HG03280 (cell line): ENCODE results near the gene SLC13A2.
A peak's percentile ranks its signal among the peaks of the same experiment; 100 is the strongest.

Source experiments
- ATAC-seq: cut with Tn5 transposase; IDR thresholded peaks from one replicate; pipeline ENCODE4 v1.9.1; 2021; ENCODE audit warnings: mild to moderate bottlenecking, moderate library complexity; ENCODE audit not compliant: unreplicated experiment

SLC13A2 gene

GRCh38 chr17:28470914-28471366 is 2.5 kb upstream of the SLC13A2 start:
- no peak for ATAC-seq

DNA sequence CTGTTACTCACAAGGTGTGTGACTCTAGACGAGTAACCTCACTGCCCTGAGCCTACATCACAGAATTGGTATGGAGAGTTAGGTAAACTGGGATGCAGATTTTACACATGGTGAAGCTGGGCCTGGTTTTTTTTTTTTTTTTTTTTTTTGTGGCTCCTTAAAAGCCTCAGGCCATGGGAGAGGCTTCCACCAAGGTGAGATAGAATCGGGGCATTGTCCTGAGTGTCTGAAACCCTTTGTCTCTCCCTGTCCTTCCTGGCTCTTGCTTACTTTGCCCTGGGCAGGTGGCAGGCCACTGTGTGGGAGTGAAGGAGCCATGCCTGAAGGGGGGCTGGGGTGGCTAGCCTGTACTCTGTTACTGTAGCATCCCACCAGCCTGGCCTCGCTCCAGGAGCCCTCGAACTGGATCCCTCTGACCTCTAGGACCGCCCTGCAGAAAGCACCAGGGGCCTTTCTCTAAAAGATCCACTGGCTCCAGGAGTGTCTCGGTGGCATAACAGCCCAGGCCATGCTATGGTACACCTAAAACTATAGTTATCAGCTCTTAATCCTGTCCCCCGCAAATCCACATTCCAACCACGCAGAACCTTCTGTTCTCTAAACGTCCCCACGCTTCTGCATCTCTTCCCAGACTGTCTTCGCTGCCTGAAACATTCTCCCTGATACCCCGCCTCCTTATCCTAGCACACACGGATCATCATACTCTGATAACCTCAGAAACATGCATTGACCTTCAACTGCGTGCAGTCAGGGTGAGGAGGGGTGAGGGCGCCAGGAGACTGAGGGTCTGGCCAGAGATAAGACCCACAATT is 1.7 kb upstream of the SLC13A2 start:
- no peak for ATAC-seq

DNA sequence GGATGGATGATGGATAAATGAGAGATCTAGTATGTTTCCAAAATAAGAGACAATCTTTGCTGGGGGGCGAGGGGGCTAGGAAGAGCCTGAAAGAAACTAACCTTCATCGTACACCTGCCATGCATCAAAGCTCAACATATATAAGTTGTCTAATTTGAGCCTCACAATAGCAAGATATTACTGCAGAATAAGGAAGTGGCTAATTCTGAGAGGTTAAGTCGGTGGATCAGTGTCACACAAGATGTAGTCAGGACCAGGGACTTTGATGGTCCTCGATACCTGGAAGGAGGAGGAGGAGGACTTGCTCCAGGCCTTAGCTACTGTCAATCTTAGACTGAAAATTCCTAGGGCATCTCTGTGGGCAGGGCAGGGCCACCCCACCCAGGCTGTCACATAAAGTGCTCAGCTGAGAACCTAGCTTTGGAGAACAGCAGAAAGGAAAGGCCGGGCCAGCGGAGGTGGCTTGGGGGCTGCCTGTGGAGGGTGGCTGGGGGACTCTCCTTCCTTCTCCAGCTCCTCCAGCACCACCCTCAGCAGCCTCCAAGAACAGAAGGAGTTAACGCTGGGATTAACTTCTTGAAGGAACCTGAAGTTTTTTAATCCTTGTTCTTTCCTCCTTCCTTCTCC is 460 bp upstream of the SLC13A2 start:
- no peak for ATAC-seq

DNA sequence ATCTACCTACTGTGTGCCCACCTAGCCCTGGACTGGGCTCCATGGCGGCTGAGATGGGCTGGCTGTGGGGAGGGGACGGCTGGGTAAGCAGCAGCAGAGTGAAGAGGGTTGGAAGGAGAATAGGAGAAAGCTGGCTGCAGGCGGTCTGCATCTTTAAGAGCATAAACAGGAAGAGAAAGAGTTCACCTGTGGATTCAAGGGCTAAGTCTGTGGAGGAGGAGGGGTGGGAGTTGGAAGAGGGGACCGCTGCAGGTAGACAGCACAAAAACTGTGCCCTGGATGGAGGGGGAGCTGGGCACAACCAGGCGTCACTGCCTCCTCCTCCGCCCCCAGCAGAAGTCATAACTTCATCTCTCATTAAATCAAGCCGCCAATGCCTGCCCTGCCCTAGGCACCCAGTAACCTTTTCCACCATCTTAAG is 677 bp downstream of the SLC13A2 start:
- no peak for ATAC-seq

DNA sequence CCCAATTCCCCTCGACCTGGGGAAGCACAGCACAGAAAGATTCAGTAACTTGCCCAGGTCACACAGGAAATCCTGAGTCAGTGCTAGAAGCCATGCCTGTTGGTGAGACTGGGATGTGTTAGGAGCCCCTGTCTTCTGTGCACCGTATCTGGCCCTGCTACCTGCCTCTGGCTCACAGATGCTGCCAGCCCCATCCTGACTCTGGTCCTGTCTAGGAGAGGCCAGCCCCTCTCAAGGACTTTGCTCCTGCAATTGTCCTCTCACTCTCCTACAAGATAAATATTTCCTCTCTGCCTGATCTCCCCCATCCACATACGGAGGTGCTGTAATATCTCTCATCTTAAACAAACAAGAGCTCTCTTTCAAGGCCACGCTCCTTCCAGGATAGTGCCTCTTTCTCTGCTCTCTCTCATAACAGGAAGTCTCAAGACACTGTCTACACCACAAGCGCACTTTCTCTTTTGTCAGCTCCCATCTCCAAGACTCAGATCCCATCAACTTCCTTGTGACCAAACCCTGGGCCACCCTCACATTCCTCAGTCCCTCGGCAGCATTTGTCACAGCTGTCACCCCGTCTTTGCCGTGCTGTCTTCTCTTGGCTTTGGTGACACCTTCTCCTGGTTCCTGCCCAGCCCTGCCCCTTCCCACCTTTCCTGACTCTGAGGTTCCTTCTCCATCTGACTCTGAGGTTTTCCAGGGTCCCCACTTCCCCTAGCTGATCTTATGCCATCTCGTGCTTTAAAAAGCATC is 1.9 kb downstream of the SLC13A2 start:
- no peak for ATAC-seq

- no peak for ATAC-seq
Observed at GRCh38 chr17:28476076-28476865, 2.8 kb downstream of the SLC13A2 start.

GRCh38 chr17:28477928-28478327 is 4.5 kb downstream of the SLC13A2 start:
- no peak for ATAC-seq

GRCh38 chr17:28478712-28479615 is 5.5 kb downstream of the SLC13A2 start:
- no peak for ATAC-seq

- no peak for ATAC-seq
Observed at GRCh38 chr17:28480278-28480677, 6.8 kb downstream of the SLC13A2 start.

- ATAC-seq: no peak
Observed at GRCh38 chr17:28480799-28481571, 7.5 kb downstream of the SLC13A2 start.

DNA sequence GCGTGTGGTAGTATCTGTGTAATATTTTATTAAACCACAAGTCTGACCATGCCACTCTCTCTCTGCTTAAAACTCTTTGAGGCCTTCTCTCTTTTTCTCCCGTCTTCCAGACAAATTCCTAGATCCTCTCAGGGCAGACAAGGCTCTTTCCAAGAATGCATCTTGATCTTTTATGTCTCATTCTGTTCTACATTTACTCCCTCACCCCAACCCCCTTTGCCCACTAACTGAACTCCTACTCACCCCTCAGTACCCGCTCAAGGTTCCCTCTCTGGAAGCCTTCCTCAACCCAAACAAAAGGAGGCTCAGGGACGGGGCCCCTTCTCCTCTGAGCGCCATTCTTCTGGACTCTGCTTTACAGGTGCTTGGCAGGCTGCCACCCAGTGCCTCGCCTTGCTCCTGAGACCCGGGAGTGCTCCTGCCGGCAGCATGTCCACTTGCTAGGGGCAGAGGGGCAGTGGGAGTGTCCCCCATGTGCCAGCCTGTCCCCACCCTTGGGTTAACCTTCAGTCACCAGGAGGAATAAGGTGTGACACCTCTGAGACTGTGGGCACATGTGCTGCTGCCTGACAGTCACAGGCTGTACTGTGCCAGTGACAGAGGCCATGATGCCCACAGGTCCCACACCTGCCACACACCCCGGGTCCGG is 9.2 kb downstream of the SLC13A2 start:
- ATAC-seq: no peak

DNA sequence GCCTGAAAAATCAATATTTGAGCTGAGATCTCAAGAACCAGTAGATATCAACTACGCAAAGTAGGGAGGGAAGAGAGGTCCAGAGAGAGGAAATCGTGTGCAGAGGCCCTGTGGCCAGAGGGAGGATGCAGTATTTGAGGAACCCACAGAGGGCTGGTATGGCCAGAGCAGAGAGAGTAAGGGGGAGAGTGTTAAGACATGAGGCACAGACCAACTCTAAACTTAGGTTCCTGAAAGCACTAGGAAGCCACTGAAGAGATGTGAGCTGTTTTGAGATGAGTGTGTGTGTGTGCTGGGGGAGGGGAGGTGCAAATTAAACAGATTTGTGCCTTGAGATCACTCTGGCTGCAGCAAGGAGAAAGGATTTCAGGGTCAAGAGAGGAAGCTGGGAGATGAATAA is 10.9 kb downstream of the SLC13A2 start:
- peak; percentile 78 for ATAC-seq

DNA sequence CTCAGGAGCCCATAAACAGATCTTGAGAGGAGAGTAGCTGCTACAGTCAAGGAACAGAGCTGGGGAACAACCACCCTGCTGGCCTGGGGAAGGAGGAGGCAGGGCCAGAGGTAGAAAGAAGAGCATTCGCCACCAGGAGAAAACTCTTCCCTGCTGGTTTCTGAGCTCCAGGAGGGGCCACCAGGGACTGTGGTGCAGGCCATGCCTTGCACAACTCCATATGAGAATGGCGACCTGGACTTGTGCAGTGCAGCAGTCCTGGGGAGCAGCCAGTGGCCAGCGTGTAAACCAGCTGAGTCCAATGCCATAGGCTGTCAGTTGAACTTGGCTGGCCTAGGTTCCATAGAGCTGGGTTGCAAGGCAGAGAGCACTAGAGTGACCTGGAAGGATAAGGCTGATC is 11.6 kb downstream of the SLC13A2 start:
- no peak for ATAC-seq

- ATAC-seq: no peak
Observed at GRCh38 chr17:28487881-28488532, 14.6 kb downstream of the SLC13A2 start.

DNA sequence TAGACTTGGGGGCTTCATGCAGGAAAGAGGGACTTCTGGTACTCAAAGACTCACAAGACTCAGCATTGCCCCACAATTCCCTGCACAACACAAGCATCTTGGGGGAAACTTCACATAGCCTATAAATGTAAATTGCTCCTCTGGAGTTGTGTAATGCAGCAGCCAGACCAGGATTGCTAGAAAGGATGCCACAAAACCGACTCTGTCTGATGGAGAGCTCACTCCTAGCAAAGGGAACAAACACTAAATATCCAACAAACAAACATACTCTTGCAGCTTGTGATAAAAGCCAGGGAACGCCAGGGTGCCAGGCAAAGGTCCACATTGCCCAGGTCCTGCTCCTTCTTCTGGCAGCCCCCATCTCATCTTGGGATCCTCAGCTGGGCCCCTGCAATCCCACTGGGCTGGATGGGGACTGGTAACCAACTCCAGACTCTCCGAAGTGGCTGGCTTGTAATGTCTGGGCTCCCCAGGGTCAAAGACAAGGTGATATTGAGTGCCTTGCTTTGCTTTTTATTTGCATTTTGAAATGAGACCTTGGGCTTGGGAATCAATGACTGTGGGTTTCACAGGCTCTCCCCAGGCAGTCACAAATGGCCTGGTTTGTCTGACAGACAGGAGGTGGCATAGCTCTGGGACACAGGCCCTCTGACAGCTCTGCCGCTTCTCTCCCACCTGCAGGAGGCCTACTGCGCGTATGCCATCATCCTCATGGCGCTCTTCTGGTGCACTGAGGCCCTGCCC is 15.3 kb downstream of the SLC13A2 start:
- no peak for ATAC-seq

- no peak for ATAC-seq
Observed at GRCh38 chr17:28491286-28491685, 17.8 kb downstream of the SLC13A2 start.

DNA sequence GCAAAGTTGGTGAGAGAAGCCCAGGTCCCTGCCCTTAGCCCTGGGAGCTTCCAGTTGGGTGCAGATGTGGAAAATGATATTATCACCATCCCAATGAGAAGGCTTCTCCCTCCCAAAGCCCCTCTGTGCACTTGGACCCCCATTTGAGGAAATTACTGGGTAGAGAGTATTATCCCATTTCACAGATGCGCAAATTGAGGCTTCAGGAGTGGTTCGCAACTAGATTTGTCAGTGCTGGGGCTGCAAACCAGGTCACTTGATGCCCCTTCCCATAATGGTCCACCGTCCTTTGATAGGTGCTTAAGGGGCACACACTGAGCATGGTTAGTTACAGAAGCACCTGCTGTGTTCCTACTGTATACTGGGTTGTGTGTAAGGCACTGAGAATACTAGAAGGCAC is 18.4 kb downstream of the SLC13A2 start:
- ATAC-seq: no peak
